ENCODE results near the gene COPS9.

The COPS9 gene

DNA sequence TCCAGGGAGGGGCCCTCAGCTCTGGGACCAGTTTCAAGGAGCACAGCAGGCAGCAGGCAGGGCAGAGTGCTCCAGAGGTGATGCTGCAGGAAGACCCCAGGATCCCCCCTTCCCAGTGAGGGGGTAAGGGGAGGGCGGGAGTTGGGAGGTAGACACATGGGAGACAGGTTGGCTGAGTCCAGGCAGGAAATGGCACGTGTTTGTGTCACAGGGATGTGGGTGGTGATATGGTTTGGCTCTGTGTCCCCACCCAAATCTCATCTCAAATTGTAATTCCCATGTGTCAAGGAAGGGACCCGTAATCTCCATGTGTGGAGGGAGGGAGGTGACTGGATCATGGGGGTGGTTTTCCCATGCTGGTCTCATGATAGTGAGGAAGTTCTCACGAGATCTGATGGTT is 29.6 kb upstream of the COPS9 start:
- no peak for DNase-seq

DNA sequence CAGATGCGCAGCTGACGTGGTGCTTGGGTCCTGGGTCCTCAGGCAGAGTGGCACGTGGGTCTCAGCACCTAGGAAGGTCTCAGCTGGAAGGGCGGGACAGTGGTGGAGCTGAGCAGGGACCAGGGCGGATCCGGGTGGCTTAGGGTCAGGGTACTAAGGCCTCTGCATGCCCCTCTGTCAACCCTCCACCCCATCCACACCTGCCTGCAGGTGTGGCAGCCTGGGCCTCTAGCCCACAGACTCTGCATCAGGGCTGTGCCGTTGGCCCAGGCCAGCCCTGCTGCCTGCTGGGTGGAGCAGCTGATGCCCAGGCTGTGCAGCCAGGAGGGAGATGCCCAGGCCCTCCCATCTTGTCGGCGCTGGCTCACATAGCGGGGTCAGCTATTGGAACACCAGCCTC is 28.9 kb upstream of the COPS9 start:
- DNase-seq: no peak

DNA sequence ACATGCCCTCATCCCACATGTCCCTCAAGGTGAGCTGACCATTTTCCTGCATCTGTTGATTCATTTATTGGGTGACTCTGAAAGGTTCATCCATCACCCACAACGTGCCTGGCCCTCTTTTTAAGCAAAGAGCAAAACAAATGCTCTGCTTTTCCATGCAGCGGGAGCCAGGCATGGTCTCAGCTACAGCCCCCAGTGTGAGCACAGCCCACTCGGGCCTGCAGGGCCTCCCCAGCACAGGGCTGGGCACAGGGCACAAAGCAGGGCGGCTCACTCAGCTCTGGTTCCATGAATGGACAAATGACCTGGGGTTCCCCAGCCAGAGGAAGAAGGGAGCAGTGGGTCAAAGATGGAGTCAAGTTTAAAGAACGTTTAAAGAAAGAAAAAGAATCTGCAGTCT is 28.5 kb upstream of the COPS9 start:
- DNase-seq: no peak

DNA sequence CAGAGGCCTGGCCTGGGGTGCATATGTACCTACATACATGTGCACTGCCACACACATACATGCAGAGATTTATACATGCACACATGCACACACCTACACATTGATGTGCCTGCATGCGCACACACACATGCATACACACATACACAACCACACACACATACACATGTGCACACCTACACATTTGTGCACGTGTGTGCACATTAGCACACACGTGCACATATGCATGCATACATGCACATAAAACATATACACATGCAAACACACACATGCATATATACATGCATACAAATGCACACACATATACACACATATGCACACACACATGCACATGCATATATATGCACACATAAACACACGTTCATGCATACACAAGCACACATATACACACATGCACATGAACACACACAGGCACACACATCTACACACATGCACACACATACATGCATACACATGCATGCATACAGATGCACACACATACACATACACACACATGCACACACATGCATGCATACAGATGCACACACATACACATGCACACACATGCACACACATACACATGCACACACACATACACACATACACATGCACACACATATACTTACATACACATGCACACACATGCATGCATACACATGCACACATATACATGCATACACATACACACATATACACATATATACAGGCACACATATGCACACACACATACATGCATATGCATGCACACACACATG is 27.9 kb upstream of the COPS9 start:
- no peak for DNase-seq

DNA sequence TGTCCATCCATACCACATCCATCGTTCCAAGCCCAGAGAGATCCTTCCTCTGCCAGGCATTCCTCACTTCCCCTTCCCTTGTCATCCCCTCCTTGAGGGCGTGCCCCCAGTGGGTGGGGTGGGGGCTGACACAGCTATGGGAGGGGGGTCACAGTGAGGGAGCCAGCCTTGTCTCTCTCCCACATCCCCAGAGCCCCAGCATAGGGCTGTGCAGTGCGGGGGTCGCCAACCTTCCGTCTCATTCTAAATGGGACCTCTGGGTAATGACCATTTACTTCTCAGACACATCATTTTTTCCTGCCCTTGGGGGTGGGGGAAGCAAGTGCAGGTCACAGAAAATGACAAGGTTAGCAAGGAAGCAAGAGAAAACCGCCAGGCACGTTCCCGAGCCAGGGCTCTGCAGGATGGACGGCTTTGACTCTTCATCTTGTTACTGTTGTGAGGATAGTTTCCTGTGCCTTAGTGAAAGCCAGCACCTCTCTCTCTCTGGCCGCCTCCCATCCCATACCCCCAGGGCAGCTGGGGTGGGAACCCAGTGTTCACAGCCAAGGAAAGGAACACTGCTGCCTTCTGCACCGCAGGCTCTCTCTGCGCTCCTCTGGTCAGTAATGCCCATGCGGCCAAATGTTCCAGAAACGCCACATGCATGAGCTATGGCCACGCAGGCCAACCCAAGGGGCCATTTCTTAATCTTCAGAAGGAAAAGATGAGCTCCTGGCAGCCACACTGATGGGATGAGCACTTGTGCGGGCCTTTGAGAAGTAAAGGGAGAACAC is 27.0 kb upstream of the COPS9 start:
- no peak for DNase-seq

DNA sequence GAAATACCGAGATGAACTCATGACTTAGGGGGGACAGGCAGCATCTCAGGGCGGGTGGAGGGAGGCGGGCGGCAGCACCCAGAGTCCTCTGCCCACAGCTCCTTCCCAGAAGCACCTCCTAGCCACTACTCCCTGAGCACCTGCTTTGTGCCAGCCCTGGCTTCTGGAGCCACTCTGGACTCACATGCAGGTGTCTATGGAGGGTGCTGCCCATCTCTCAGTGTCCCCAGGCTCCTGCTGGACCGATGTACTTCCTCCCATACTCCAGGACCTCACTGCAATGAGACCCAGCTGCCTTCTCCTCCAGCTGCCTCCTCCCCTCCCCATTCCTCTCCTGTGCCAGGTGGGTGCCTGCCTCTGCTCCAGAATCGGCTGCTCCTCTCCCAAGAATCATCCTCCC is 26.4 kb upstream of the COPS9 start:
- DNase-seq: no peak

DNA sequence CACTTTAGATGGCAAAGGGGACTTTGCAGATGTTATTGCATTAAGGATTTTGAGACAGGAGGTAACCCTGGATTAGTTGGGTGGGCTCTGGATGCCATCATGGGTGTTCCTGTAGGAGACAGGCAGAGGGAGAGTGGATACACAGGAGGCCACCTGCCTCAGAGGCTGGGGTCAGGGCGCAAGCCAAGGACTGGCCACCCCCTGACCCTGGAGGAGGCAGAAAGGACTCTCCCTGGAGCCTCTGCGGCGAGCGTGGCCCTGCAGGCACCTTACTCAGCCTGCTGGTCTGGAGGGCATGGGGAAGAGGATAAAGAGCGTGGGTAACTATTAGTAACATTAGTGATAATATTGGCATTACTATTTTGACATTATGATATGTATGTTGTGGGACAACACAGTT is 25.9 kb upstream of the COPS9 start:
- DNase-seq: no peak

DNA sequence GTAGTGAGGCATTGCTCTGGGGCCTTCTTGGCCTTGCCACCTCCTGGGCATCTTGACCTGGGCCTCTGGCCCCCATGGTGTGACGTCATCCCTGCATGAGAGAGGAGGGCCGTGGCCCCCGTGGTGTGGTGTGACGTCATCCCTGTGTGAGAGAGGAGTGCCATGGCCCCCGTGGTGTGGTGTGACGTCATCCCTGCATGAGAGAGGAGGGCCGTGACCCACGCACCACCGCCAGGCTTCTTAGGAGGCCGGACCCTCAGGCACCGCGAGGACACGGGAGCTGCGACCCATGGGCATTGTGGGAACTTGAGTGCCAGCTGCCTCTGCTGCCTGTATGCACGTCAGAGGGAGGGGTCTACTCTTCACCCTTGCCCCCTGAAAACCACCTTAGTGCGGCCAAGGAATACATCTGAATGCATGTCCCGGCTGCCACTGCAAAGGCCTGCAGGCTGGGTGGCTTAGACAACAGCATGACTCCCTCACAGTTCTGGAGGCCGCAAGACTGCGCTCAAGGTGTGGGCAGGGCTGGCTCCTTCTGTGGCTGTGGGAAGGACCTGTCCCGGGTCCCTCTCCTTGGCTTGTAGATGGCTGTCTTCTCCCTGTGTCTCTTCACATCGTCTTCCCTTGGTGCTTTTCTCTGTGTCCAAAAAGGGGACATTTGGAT is 25.1 kb upstream of the COPS9 start:
- no peak for DNase-seq

DNA sequence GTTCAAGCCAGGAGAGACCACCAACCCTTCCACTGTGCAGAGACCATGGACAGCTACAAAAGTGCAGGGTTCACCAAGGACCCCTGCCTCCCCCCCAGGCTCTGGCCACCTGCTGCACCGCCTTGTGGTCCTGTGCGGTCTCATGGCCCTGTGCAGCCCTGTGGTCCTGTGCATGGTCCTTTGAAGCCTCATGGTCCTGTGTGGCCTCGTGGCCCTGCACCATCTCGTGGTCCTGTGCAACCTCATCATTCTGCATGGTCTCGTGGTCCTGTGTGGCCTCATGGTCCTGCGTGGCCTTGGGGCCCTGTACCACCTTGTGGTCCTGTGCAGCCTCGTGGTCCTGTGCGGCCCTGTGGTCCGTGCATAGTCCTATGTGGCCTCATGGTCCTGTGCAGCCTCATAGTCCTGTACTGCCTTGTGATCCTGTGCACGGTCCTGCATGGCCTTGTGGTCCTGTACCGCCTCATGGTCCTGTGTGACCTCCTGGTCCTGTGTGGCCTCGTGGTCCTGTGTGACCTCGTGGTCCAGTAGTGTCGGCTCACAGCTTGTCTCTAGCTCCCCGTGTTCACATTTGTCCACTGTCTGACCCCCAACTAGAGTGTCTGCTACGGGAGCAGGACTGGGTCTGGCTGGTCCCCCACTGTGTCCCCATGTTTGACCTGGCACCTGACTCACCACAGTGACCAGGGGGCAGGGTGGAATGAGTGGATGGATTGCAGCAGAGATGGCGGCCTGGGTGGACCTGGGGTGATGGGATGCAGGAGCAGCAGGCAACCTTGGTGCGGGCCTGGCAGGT is 24.4 kb upstream of the COPS9 start:
- DNase-seq: no peak

DNA sequence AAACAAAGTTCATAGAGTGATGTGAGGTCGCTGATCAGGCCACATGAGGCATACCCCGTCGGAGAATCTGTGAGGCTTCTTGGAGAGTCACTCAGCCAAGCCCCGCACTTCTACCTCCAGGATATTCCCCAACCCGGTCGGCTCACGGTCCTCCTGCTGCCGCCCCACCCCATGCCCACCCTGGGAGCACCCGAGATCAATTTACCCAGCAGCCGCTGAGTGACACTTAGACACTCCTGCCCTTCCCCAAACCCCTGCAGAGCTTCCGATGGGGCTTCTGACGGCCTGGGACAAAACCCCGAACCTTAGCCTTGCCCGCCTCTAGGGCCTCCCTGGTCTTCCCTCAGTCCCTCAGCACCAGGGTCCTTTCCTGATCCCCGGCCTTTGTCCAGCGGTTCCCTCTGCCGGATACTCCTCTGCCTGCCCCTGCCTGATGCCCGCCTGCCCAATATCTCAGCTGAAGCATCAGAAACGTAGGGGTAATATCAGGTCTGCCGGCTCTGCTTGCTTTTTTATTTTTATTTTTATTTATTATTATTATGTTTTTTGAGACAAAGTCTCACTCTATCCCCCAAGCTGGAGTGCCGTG is 23.2 kb upstream of the COPS9 start:
- no peak for DNase-seq

DNA sequence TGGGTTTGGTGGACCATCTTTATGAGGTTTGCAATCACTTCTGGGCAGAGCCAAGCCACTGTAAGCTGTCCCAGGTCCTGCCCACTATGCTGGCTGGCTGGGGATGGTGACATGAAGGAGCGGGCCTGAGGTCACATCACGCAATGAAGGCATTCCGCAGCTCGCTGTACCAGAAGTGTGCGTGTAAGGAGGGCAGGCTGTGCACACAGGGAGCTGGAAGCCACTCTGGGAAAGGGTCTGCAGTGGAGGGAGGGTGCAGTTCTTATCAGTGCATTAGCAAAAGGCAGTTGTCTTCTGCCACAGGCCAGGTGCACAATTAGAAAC is 21.0 kb upstream of the COPS9 start:
- no peak for DNase-seq

DNA sequence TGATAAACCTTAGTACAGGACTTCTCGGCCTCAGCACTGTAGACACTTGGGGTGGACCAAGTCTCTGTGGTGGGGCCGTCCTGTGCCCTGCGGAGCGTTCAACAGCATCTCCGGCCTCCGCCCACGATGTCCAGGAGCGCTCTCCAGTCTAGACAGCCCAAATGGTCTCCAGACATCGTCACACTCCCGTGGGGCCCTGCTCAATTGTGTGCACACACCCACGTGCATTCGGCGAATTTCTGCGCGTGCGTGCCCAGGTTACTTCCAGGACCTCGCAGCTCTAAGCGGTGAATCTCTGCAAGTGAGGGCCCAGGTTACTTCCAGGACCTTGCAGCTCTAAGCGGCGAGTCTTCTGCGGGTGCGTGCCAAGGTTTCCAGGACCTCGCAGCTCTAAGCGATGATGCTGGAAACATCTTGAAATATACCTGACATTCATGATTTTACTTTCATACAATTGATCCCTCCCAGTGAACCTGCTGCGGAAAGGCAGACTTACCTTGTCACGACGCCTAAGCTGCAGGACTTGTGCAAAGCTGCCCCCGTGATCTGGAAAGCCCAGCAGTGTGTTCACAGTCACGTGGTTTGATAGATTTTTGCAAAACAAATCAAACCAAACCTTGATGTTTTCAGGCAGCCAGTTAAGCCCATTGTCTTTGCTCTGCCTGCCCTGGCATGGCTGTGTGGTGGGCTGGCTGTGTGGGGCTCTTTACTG is 20.5 kb upstream of the COPS9 start:
- no peak for DNase-seq

DNA sequence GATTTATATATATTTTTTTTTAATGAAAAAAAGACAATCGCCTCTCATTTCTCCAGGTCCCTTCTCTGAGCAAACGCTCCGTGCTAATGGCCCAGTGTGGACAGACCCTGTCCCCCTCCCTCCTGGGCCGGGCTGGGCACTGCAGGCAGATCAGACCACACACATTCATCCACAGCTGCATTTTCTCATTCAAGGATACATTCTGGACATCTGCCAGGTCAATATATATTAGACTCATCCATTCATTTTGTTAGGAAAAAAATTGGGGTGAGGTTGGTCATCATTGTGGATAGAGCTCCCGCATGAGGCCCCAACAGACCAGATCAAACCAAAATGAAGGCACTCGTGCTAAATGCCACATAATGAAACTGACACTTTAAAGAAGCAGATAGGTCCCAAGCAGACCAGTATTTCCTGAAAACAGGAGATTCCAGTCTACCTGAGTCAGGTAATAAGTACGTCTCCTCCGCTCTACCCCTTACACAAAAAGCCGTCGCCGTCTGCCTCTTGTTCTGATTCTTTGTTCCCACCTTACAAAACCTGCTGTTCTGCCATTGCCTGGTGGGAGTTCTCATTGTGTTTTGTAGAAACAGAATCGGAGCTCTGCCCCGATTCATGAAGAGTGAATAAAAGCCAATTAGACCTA is 19.8 kb upstream of the COPS9 start:
- no peak for DNase-seq

DNA sequence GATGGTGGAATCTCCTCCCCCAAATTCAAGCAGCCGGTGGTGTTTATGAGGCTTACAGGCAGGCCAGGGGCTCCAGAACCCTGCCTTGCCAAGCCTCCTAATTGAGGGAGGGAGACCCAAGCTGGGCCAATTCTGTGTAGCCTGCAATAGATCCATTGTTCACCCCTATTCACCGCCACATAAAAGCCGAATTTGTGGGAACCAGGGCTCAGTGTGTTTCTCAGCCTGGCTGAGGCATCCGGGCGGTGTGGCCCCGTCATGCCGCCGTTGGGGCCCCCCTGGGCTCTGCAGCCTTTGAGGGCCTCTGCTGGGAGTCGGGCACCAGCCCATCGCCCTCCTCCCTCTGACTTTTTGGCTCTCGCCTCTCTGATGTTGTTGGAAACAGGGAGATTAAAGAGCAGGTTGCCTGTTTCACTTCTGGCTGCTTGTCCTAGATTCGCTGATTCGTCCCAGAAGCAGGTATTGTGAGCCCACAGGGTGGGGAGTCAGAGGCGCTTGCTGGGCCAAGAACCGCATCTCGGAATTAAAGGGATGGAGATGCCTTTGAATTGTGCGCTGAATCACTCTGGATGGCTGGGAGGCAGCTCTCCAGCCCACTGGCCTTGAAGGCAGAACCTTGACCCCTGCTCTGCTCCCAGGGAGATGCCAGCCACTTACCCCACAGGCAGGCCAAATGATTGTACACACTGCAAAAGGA is 19.1 kb upstream of the COPS9 start:
- DNase-seq: no peak

DNA sequence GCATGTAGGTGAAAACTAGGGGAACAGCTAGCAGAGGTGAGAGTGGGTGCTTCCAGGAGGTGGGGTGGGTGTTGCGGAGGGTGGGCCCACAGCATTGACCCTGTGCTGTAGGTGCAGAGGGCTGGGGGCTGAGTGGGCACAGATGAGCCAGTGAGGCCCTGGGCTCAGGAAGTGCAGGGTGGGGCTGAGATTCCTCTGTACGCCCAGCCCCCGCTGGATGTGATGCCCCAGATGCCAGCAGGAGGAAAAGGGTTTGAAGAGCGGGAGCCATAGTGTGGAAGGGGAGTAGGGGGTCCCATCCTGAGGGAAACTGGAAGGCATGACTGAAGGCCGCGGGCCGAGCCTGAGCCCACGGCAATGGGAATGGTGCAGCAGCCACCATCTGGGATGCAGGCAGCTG is 18.5 kb upstream of the COPS9 start:
- no peak for DNase-seq

DNA sequence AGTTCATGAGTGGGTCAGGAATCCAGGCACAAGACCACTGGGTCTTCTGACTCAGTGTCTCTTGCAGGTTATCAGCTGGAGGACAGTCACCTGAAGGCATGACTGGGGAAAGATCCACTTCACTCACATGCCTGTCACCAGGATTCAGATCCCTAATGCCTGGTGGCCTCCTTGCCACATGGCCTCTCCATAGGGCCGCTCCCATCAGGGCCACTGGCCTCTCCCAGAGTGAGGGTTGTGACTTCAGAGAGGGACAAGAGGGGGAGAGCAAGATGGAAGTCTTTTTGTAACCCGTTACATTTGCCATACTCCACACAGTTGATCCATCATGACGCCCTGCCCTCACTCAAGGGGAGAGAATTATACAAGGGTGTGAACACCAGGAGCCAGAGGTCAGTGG is 17.3 kb upstream of the COPS9 start:
- DNase-seq: no peak

DNA sequence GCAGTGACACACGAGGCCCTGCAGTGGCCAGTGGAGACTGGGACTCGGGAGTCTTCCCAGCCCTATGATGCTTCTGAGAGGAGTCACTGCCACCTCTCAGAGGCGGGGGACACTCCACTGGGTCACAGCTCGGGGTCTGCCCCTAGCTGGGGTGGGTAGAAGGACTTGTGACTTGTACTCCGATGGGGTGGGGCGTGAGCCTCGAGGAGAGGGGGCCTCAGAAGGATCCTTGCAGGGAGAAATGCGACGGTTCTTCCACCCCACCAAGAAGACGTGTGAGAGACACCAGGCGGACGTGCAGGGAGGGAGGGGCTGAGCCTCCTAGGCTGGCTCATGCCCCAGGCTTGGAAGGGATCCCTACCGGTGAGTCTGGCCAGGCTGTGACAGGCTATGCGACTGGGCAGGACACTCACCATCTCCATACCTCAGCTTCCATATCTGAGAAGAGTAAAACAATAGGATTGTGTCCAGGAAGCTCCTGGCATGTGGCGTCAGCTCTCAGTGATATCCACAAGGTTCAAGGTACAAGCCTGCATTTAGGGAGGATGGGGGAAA is 15.4 kb upstream of the COPS9 start:
- no peak for DNase-seq

DNA sequence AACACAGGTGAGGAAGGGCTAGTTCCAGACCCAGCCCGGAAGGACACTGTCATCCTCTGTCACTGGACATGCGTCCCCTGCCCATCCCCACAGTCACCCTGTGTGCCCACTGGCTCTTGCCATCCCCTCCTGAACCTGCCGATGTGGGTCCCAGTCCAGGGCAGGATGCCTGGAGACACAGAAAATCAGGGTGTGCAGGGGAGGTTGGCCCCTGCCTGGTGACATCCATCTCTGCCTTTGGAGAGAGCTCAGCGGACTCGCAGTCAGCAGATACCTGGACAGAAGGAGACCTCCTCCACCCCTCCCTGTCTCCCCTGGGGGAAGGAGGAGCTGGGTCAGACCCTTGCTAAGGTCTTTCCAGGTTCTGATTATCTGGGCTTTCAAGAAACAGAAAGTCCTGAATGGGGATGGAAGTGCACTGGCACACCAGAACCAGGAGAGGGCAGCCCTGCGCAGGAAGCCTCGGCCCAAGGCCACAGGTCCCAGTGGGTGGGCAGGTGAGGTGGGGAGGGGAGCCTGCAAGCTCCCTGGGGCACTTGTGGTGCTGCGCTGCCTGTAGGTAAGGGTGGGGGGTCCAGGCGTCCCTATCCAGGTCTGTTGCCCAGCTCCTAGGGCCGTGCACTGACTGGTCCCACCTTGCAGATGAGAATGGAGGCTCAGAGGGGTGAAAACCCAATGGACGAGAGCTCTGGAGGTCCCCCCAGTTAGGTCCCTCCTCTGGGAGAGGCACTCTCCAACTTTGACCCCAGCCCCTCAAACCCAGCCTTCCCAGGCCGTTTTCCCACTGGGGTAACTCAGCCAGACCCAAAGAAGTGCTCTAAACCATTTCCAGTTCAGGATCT is 14.1 kb upstream of the COPS9 start:
- peak; percentile 3 to 19 for DNase-seq

DNA sequence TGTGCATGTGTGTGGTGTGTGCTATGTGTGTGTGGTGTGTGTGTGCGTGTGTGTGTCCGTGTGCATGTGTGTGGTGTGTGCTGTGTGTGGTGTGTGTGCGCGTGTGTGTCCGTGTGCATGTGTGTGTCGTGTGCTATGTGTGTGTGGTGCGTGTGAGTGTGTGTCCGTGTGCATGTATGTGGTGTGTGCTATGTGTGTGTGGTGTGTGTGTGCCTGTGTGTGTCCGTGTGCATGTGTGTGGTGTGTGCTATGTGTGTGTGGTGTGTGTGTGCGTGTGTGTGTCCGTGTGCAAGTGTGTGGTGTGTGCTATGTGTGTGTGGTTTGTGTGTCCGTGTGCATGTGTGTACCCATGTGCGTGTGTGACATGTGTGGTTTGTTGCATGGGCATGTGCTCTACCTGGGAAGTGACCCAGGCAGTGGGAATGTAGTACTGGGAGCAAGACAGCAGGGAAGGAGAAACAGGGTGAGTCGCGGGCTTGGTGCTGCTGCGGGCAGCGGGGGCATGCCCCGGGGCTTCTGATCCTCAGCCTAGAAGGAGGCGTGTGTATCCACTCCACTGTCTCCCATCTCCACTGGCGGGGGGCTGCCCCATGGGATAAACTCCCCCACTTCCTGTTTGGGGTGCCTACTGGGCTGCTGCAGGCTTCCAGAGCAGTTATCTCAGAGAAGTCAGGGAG is 11.9 kb upstream of the COPS9 start:
- no peak for DNase-seq
